Liver (tissue), 9 donors: ENCODE measurements around the gene PFN2. TPM values are rescaled to one million over a fixed set of nuclear protein-coding genes. Genes with fewer than 3 reads are reported as not detected.

Experiments used
- DNase-seq: peaks from one replicate; pipeline ENCODE4 v3.0.0-alpha.2; 2017; ENCODE audit warnings: low spot score
- H3K27ac ChIP-seq, 2 donors: one replicate each; pipeline ENCODE4 v1.7.0; 2013; ENCODE audit warnings: inconsistent platforms in 2 of 2, low read length in 2 of 2, control low read depth in 1 of 2, low read depth in 1 of 2, mild to moderate bottlenecking in 1 of 2
- H3K27me3 ChIP-seq, 4 donors: one replicate each; pipeline versions ENCODE4 v1.6.1 to v1.7.0; 2013; ENCODE audit warnings: low read length in 3 of 4, inconsistent platforms in 1 of 4, mild to moderate bottlenecking in 1 of 4, moderate library complexity in 1 of 4; ENCODE audit not compliant: control insufficient read depth in 4 of 4, insufficient read depth in 4 of 4
- H3K36me3 ChIP-seq, 4 donors: one replicate each; pipeline versions ENCODE4 v1.6.1 to v1.7.0; 2013; ENCODE audit warnings: low read length in 3 of 4, mild to moderate bottlenecking in 3 of 4, low read depth in 1 of 4, moderate library complexity in 1 of 4; ENCODE audit not compliant: control insufficient read depth in 4 of 4, insufficient read depth in 3 of 4
- H3K4me1 ChIP-seq, 4 donors: one replicate each; pipeline versions ENCODE4 v1.6.1 to v1.7.0; 2013; ENCODE audit warnings: low read length in 3 of 4, mild to moderate bottlenecking in 3 of 4, moderate library complexity in 1 of 4; ENCODE audit not compliant: control insufficient read depth in 4 of 4, insufficient read depth in 4 of 4
- H3K4me3 ChIP-seq, 3 donors: one replicate each; pipeline versions ENCODE4 v1.6.1 to v1.7.0; 2013; ENCODE audit warnings: low read length in 3 of 3, control low read depth in 1 of 3, low read depth in 1 of 3, mild to moderate bottlenecking in 1 of 3
- H3K9ac ChIP-seq, 2 donors: one replicate each; pipeline ENCODE4 v1.7.0; 2013; ENCODE audit warnings: low read length in 2 of 2, mild to moderate bottlenecking in 2 of 2, moderate library complexity in 2 of 2, control low read depth in 1 of 2, low read depth in 1 of 2
- H3K9me3 ChIP-seq, 4 donors: one replicate each; pipeline versions ENCODE4 v1.6.1 to v1.7.0; 2013; ENCODE audit warnings: low read length in 3 of 4; ENCODE audit not compliant: control insufficient read depth in 4 of 4
- EGR1 ChIP-seq, 2 donors: IDR thresholded peaks; 2 replicates each; pipeline ENCODE4 v1.6.1; 2016 to 2018; ENCODE audit warnings: antibody characterized with exemption in 2 of 2, low read depth in 2 of 2
- FOXA1 ChIP-seq: IDR thresholded peaks from 2 replicates; pipeline ENCODE4 v1.6.1; 2016; ENCODE audit warnings: antibody characterized with exemption
- FOXA2 ChIP-seq: IDR thresholded peaks from 2 replicates; pipeline ENCODE4 v1.6.1; 2016; ENCODE audit warnings: antibody characterized with exemption
- GABPA ChIP-seq, 2 donors: IDR thresholded peaks in 1 of 2; conservative IDR thresholded peaks in 1 of 2; 2 replicates each; pipeline ENCODE4 v1.6.1; 2016; ENCODE audit warnings: antibody characterized with exemption in 2 of 2, mild to moderate bottlenecking in 1 of 2, moderate library complexity in 1 of 2
- HNF4A ChIP-seq, 2 donors: conservative IDR thresholded peaks; 2 replicates each; pipeline ENCODE4 v1.6.1; 2016; ENCODE audit warnings: antibody characterized with exemption in 2 of 2, mild to moderate bottlenecking in 2 of 2
- HNF4G ChIP-seq: IDR thresholded peaks from 2 replicates; pipeline ENCODE4 v1.6.1; 2016; ENCODE audit warnings: antibody characterized with exemption
- JUND ChIP-seq, 2 donors: IDR thresholded peaks; 2 replicates each; pipeline ENCODE4 v1.6.1; 2016; ENCODE audit warnings: antibody characterized with exemption in 2 of 2
- NR2F2 ChIP-seq: IDR thresholded peaks from 2 replicates; pipeline ENCODE4 v1.6.1; 2016; ENCODE audit warnings: antibody characterized with exemption
- RAD21 ChIP-seq, 2 donors: IDR thresholded peaks; 2 replicates each; pipeline ENCODE4 v1.6.1; 2016; ENCODE audit warnings: antibody characterized with exemption in 2 of 2, mild to moderate bottlenecking in 2 of 2
- RXRA ChIP-seq, 2 donors: IDR thresholded peaks; 2 replicates each; pipeline ENCODE4 v1.6.1; 2017 to 2018; ENCODE audit warnings: antibody characterized with exemption in 2 of 2, mild to moderate bottlenecking in 1 of 2
- SP1 ChIP-seq: IDR thresholded peaks from 2 replicates; pipeline ENCODE4 v1.6.1; 2018; ENCODE audit warnings: antibody characterized with exemption, mild to moderate bottlenecking
- TAF1 ChIP-seq: conservative IDR thresholded peaks from 2 replicates; pipeline ENCODE4 v1.6.1; 2016; ENCODE audit warnings: antibody characterized with exemption, mild to moderate bottlenecking
- YY1 ChIP-seq: IDR thresholded peaks from 2 replicates; pipeline ENCODE4 v1.6.1; 2016; ENCODE audit warnings: antibody characterized with exemption, mild to moderate bottlenecking
- WGBS: extraction: QIAGEN DNeasy Blood & Tissue Kit; methylation state at CpG from one replicate; pipeline ENCODE4 v1.1.7; 2013; 5-methylcytosine and 5-hydroxymethylcytosine counted together
- polyA plus RNA-seq, 2 donors: library from polyadenylated mRNA; stranded (reverse) in 1 of 2; unstranded in 1 of 2; fragments of 200-250 nt in 1 of 2; fragments of >200 nt in 1 of 2; fragmentation: Nextera tagmentation in 1 of 2; extraction: Ambion mirVana in 1 of 2; gene quantifications; one replicate each; pipeline versions ENCODE4 v1.2.1 to v1.2.3, GENCODE V29; 2013 to 2015
- total RNA-seq, 2 donors: library from RNA; depleted of rRNA; stranded (reverse); fragments of >200 nt; gene quantifications; one replicate each; pipeline ENCODE4 v1.2.3, GENCODE V29; 2014
- TF ChIP-seq, protein P1 (sequence below): IDR thresholded peaks from 2 replicates; pipeline ENCODE4 v1.6.1; 2016; ENCODE audit warnings: antibody characterized with exemption
- TF ChIP-seq, protein P2 (sequence below): fragments of 150-350 bp; IDR thresholded peaks from 2 replicates; pipeline ENCODE4 v1.5.1; 2017; ENCODE audit warnings: improper control_type of control experiment, low read depth, low read length; ENCODE audit not compliant: missing input control
- TF ChIP-seq, protein P3 (sequence below): IDR thresholded peaks from 2 replicates; pipeline ENCODE4 v1.6.1; 2016; ENCODE audit warnings: antibody characterized with exemption
- TF ChIP-seq, protein P4 (sequence below): IDR thresholded peaks from 2 replicates; pipeline ENCODE4 v1.6.1; 2016; ENCODE audit warnings: antibody characterized with exemption, mild to moderate bottlenecking
- TF ChIP-seq, protein P5 (sequence below): IDR thresholded peaks from 2 replicates; pipeline ENCODE4 v1.6.1; 2016; ENCODE audit warnings: antibody characterized with exemption
- donor health status: healthy.
- donor health status: healthy.
- donor health status: healthy.
- donor health status: healthy.
- donor health status: healthy.

PFN2 gene
- total and polyA plus RNA-seq, 4 donors: 8.2 to 15.1 (median 10.2) TPM

DNA sequence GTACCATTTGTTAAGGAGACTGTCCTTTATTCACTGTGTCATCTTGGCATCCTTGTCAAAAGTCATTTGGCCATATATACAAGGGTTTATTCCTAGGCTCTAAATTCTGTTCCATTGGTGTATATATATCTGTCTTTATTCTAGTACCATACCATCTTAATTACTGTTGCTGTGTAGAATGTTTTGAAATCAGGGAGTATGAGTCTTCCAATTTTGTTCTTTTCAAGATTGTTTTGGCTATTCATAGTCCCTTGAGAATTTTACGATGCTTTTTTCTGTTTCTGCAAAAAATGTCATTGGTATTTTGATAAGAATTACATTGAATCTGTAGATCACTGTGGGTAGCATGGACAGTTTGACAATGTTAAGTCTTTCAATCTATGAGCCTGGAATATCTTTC is 28.7 kb downstream of the PFN2 start:
- no peak overlapping the region for H3K9ac ChIP-seq
- 96% methylated on average over 1 of the region's 1 CpG for WGBS

More for the DNA sequence above, 28.7 kb downstream of the PFN2 start:
- no peaks in the 10 kb centered on the region for H3K9me3 ChIP-seq
- TF ChIP-seq, protein P1, sequence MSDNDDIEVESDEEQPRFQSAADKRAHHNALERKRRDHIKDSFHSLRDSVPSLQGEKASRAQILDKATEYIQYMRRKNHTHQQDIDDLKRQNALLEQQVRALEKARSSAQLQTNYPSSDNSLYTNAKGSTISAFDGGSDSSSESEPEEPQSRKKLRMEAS: no peak
- no peak for TF ChIP-seq JUND (IDR thresholded peaks at IDR 0.05)
- no peak for TF ChIP-seq RXRA (IDR thresholded peaks at IDR 0.05)
- TF ChIP-seq EGR1 (IDR thresholded peaks at IDR 0.05; ENCODE audit: low read depth in 2 of 2): no peak
- TF ChIP-seq FOXA1: no peak
- TF ChIP-seq RAD21 (IDR thresholded peaks at IDR 0.05): no peak
- no peak for TF ChIP-seq TAF1
- TF ChIP-seq GABPA (IDR thresholded peaks at IDR 0.05 in 1 of 2, conservative IDR thresholded peaks at IDR 0.05 in 1 of 2): no peak
- TF ChIP-seq, protein P2, sequence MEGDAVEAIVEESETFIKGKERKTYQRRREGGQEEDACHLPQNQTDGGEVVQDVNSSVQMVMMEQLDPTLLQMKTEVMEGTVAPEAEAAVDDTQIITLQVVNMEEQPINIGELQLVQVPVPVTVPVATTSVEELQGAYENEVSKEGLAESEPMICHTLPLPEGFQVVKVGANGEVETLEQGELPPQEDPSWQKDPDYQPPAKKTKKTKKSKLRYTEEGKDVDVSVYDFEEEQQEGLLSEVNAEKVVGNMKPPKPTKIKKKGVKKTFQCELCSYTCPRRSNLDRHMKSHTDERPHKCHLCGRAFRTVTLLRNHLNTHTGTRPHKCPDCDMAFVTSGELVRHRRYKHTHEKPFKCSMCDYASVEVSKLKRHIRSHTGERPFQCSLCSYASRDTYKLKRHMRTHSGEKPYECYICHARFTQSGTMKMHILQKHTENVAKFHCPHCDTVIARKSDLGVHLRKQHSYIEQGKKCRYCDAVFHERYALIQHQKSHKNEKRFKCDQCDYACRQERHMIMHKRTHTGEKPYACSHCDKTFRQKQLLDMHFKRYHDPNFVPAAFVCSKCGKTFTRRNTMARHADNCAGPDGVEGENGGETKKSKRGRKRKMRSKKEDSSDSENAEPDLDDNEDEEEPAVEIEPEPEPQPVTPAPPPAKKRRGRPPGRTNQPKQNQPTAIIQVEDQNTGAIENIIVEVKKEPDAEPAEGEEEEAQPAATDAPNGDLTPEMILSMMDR: no peak
- TF ChIP-seq NR2F2: no peak
- TF ChIP-seq FOXA2: no peak
- TF ChIP-seq, protein P3, sequence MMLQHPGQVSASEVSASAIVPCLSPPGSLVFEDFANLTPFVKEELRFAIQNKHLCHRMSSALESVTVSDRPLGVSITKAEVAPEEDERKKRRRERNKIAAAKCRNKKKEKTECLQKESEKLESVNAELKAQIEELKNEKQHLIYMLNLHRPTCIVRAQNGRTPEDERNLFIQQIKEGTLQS: no peak
- no peak for TF ChIP-seq HNF4G
- TF ChIP-seq, protein P4, sequence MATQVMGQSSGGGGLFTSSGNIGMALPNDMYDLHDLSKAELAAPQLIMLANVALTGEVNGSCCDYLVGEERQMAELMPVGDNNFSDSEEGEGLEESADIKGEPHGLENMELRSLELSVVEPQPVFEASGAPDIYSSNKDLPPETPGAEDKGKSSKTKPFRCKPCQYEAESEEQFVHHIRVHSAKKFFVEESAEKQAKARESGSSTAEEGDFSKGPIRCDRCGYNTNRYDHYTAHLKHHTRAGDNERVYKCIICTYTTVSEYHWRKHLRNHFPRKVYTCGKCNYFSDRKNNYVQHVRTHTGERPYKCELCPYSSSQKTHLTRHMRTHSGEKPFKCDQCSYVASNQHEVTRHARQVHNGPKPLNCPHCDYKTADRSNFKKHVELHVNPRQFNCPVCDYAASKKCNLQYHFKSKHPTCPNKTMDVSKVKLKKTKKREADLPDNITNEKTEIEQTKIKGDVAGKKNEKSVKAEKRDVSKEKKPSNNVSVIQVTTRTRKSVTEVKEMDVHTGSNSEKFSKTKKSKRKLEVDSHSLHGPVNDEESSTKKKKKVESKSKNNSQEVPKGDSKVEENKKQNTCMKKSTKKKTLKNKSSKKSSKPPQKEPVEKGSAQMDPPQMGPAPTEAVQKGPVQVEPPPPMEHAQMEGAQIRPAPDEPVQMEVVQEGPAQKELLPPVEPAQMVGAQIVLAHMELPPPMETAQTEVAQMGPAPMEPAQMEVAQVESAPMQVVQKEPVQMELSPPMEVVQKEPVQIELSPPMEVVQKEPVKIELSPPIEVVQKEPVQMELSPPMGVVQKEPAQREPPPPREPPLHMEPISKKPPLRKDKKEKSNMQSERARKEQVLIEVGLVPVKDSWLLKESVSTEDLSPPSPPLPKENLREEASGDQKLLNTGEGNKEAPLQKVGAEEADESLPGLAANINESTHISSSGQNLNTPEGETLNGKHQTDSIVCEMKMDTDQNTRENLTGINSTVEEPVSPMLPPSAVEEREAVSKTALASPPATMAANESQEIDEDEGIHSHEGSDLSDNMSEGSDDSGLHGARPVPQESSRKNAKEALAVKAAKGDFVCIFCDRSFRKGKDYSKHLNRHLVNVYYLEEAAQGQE: no peak
- TF ChIP-seq, protein P5, sequence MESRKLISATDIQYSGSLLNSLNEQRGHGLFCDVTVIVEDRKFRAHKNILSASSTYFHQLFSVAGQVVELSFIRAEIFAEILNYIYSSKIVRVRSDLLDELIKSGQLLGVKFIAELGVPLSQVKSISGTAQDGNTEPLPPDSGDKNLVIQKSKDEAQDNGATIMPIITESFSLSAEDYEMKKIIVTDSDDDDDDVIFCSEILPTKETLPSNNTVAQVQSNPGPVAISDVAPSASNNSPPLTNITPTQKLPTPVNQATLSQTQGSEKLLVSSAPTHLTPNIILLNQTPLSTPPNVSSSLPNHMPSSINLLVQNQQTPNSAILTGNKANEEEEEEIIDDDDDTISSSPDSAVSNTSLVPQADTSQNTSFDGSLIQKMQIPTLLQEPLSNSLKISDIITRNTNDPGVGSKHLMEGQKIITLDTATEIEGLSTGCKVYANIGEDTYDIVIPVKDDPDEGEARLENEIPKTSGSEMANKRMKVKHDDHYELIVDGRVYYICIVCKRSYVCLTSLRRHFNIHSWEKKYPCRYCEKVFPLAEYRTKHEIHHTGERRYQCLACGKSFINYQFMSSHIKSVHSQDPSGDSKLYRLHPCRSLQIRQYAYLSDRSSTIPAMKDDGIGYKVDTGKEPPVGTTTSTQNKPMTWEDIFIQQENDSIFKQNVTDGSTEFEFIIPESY: no peak
- TF ChIP-seq SP1: no peak
- no peak for TF ChIP-seq YY1
- no peak for TF ChIP-seq HNF4A (conservative IDR thresholded peaks at IDR 0.05)
- H3K27me3 ChIP-seq: no peaks in the 10 kb centered on the region
- DNase-seq: no peak
- peaks cover 0 to 3% (median under 1%) of the 10 kb centered on the region in 4 donors for H3K36me3 ChIP-seq
- H3K4me3 ChIP-seq: no peak overlapping the region
- peaks cover 0 to 2% (median 1%) of the 10 kb centered on the region in 4 donors for H3K4me1 ChIP-seq
- no peak overlapping the region for H3K27ac ChIP-seq
